Tibial nerve (tissue), 4 donors: Measurements from ENCODE around the gene GPX6. TPM values are rescaled to one million over a fixed set of nuclear protein-coding genes. Genes with fewer than 3 reads are reported as not detected.

Source experiments
- DNase-seq, 2 donors: peaks; one replicate each; pipeline ENCODE4 v3.0.0-alpha.2; 2019; ENCODE audit warnings: low spot score in 2 of 2
- H3K27ac ChIP-seq, 4 donors: fragments of 200-600 bp; sonication (generic) in 3 of 4; one replicate each; pipeline ENCODE4 v1.5.1; 2017 to 2019; ENCODE audit warnings: mild to moderate bottlenecking in 1 of 4
- H3K27me3 ChIP-seq, 2 donors: fragments of 200-600 bp; sonication (generic) in 1 of 2; one replicate each; pipeline versions ENCODE4 v1.5.1 to v1.6.0; 2017 to 2019
- H3K36me3 ChIP-seq, 3 donors: fragments of 200-600 bp; sonication (generic); one replicate each; pipeline ENCODE4 v1.5.1; 2018 to 2019
- H3K4me1 ChIP-seq, 4 donors: fragments of 200-600 bp; sonication (generic) in 3 of 4; one replicate each; pipeline ENCODE4 v1.5.1; 2017 to 2019
- H3K4me3 ChIP-seq, 4 donors: fragments of 200-600 bp; sonication (generic) in 3 of 4; one replicate each; pipeline ENCODE4 v1.5.1; 2017 to 2019; ENCODE audit warnings: mild to moderate bottlenecking in 1 of 4, moderate library complexity in 1 of 4
- H3K9me3 ChIP-seq, 4 donors: fragments of 200-600 bp; sonication (generic) in 3 of 4; one replicate each; pipeline ENCODE4 v1.5.1; 2017 to 2019
- CTCF ChIP-seq, 5 experiments: fragments of 200-600 bp in 3 of 5; fragments of 450-650 bp in 2 of 5; sonication (generic) in 3 of 5; IDR thresholded peaks; one replicate each; pipeline ENCODE4 v1.5.1; 2016 to 2019; ENCODE audit warnings: antibody characterized with exemption in 5 of 5, mild to moderate bottlenecking in 3 of 5, moderate library complexity in 2 of 5
- EP300 ChIP-seq, 2 donors: sonication (generic); formaldehyde crosslinking; IDR thresholded peaks; one replicate each; pipeline ENCODE4 v1.6.1; 2017; ENCODE audit warnings: antibody characterized with exemption in 2 of 2, mild to moderate bottlenecking in 1 of 2
- POLR2A ChIP-seq, 2 donors: fragments of 450-650 bp; IDR thresholded peaks; one replicate each; pipeline ENCODE4 v1.6.1; 2017; ENCODE audit warnings: antibody characterized with exemption in 2 of 2, mild to moderate bottlenecking in 2 of 2, moderate library complexity in 2 of 2
- WGBS, 2 donors: methylation state at CpG; one replicate each; pipeline ENCODE4 v1.1.5; 2018; 5-methylcytosine and 5-hydroxymethylcytosine counted together
- total RNA-seq, 4 donors: library from RNA; depleted of rRNA; stranded (reverse); fragments of >200 nt; gene quantifications; one replicate each; pipeline ENCODE4 v1.1.0, GENCODE V29; 2016

Gene GPX6
- total RNA-seq, 4 donors from 2014 or later, result not detected

- no peak for TF ChIP-seq POLR2A (IDR thresholded peaks at IDR 0.05)
- no peak for TF ChIP-seq CTCF (IDR thresholded peaks at IDR 0.05)
- no peak for TF ChIP-seq EP300 (IDR thresholded peaks at IDR 0.05)
- Histone ChIP-seq H3K9me3 (no peaks in the 10 kb centered on the region), H3K27me3 (peaks cover 0 to 63% of the 10 kb centered on the region in 2 donors), H3K4me3 (no peak overlapping the region), H3K36me3 (no peaks in the 10 kb centered on the region), H3K4me1 (no peaks in the 10 kb centered on the region), H3K27ac (no peak overlapping the region)
- WGBS, 2 donors, result 59 to 87% methylated on average over 1 of the region's 1 CpG
- no peak for DNase-seq
These were observed 57.0 kb downstream of the GPX6 start for GRCh38 chr6:28458568-28458967.

Other genes with a start within 250 kb of the GPX6 start
- gene ZSCAN26, start 248.7 kb downstream of the GPX6 start, total RNA-seq, result 10 to 100 TPM; 12.2 to 38.2 (median 23.7) TPM
- 1 to 10 TPM; 5.0 to 6.9 (median 6.5) TPM for gene PGBD1, start 234.2 kb downstream of the GPX6 start, total RNA-seq
- gene ZSCAN31, start 179.6 kb downstream of the GPX6 start, total RNA-seq, result 10 to 100 TPM in 2 of 4 donors, 1 to 10 TPM in 2; 6.3 to 12.8 (median 9.2) TPM
- 10 to 100 TPM in 1 of 4 donors, 1 to 10 TPM in 3; 4.5 to 15.1 (median 7.1) TPM for gene ZKSCAN3, start 165.8 kb downstream of the GPX6 start, total RNA-seq
- gene ZSCAN12, start 116.0 kb downstream of the GPX6 start, total RNA-seq, result 1 to 10 TPM; 4.7 to 7.8 (median 7.2) TPM
- 1 to 10 TPM; 1.5 to 6.6 (median 2.6) TPM for gene ZSCAN23, start 72.3 kb downstream of the GPX6 start, total RNA-seq
- not detected for gene GPX5, start 10.1 kb upstream of the GPX6 start, total RNA-seq